ENCODE results near the gene TMEM9. TPM values are rescaled to one million over a fixed set of nuclear protein-coding genes. Genes with fewer than 3 reads are reported as not detected.

TMEM9 gene
- total and polyA plus RNA-seq, 2 donors (not counting 3 experiments of a cell fraction or from before 2014, with no cell fraction given), result 39.3 to 96.1 TPM

DNA sequence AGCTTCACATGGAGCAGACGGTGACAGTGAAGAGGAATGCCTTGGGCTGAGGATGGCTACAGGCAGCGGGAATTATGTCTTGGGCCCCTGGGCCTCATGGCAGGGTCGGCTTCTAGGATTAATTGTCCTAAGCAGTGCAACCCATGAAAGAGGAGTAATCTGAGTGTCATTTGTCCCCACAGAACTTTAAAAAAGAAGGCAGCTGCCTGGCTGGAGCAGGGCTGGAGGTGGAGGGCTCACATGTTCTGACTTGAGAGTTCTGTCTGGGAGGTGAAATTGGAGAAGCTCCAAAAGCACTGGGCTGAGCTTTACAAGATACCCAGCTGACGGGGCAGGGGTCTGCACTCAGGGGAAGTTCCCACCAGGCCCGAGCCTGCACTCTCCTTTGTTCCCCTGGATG lies 64.7 kb downstream of the TMEM9 start:
- Histone ChIP-seq H3K36me3 (ENCODE audit: control insufficient read depth in 2 of 2, extremely low read depth in 1 of 2, insufficient read depth in 2 of 2, low read length in 2 of 2) (no peaks in the 10 kb centered on the region), H3K79me2 (ENCODE audit: control insufficient read depth, insufficient read depth, low read length) (no peaks in the 10 kb centered on the region), H3K27ac (ENCODE audit: insufficient read depth, low read depth, low read length) (no peak overlapping the region), H4K20me1 (replicated peaks; ENCODE audit: control insufficient read depth, extremely low read depth, insufficient read depth, low read length) (no peaks in the 10 kb centered on the region), H3K9ac (replicated peaks; ENCODE audit: extremely low read depth, insufficient read depth, low read length) (no peak overlapping the region), H3K4me2 (ENCODE audit: insufficient read depth, low read length) (no peak overlapping the region), H3K9me3 (replicated peaks; ENCODE audit: control insufficient read depth, insufficient read depth, low read length) (no peaks in the 10 kb centered on the region), H3K27me3 (ENCODE audit: control insufficient read depth in 2 of 2, insufficient read depth in 2 of 2, low read length in 2 of 2) (peaks cover 4 to 12% of the 10 kb centered on the region in 2 experiments), H3K4me3 (replicated peaks in 1 of 3; ENCODE audit: insufficient read depth in 1 of 3, low read depth in 1 of 3, low read length in 3 of 3) (no peak overlapping the region), H3K9me1 (replicated peaks; ENCODE audit: control insufficient read depth, extremely low read depth, insufficient read depth, low read length) (no peaks in the 10 kb centered on the region), H3K4me1 (ENCODE audit: control insufficient read depth, extremely low read depth, insufficient read depth, low read length) (no peaks in the 10 kb centered on the region), H2AFZ (ENCODE audit: low read depth, low read length) (no peak overlapping the region)
- intact Hi-C loops (cut with micrococcal nuclease), result loop anchor here (5.0 kb wide), 1 partner anchor 133 kb away; no protein-coding TSS in a partner anchor
- POLR2A ChIA-PET, result no interaction called here
- no TSS peak for BruUV-seq (replicated peaks)
- dilution Hi-C loops (cut with MboI; ENCODE audit: extremely low pct_ligation_motif_present, low sequenced_read_pairs), result no loop called here
- FAIRE-seq (no peak), DNase-seq (ENCODE audit: low read depth, low spot score) (no peak)
- TF ChIP-seq, protein P1, sequence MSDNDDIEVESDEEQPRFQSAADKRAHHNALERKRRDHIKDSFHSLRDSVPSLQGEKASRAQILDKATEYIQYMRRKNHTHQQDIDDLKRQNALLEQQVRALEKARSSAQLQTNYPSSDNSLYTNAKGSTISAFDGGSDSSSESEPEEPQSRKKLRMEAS (IDR thresholded peaks at IDR 0.05; ENCODE audit: insufficient read depth, insufficient read length), result no peak
- TF ChIP-seq EZH2 (IDR thresholded peaks at IDR 0.05; ENCODE audit: borderline replicate concordance, low read depth, low read length, severe bottlenecking), result no peak
- no peak for TF ChIP-seq FOS (IDR thresholded peaks at IDR 0.05; ENCODE audit: borderline replicate concordance, insufficient read depth, low read length)
- TF ChIP-seq, protein P2, sequence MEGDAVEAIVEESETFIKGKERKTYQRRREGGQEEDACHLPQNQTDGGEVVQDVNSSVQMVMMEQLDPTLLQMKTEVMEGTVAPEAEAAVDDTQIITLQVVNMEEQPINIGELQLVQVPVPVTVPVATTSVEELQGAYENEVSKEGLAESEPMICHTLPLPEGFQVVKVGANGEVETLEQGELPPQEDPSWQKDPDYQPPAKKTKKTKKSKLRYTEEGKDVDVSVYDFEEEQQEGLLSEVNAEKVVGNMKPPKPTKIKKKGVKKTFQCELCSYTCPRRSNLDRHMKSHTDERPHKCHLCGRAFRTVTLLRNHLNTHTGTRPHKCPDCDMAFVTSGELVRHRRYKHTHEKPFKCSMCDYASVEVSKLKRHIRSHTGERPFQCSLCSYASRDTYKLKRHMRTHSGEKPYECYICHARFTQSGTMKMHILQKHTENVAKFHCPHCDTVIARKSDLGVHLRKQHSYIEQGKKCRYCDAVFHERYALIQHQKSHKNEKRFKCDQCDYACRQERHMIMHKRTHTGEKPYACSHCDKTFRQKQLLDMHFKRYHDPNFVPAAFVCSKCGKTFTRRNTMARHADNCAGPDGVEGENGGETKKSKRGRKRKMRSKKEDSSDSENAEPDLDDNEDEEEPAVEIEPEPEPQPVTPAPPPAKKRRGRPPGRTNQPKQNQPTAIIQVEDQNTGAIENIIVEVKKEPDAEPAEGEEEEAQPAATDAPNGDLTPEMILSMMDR (IDR thresholded peaks at IDR 0.05; ENCODE audit: extremely low read depth in 1 of 2, insufficient read depth in 1 of 2, low read depth in 1 of 2, low read length in 2 of 2), result no peak
- CTCF ChIA-PET, result no interaction called here

DNA sequence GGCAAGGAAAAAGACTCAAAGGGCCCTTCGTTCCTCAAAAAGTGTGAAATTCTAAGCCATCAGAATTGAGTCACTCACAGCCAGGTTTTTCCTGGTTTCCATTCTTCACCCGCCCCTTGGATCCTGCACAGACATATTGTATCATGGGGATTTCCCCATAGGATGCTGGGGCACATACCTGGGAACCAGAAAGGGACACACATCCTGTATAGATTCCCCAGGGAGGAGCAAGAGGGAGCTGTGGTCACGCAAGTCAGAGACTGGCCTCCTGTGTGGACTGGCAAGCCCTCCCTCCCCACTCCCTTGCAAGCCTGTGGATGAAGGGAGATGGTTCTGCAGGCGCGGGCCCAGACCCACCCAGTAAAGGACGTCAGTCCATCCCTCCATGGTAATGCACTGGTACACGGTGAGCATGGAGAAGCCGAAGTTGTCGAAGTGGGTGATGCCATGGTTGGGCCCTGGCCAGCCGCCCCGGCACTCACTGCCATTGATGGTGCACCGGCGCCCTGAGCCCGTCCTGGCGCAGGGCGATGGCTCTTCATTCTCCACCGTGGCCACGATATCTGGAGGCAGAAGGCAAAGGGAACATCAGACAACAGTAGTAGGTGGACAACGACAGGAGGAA lies 65.3 kb downstream of the TMEM9 start:
- no peaks in the 10 kb centered on the region for H3K4me1 ChIP-seq (ENCODE audit: control insufficient read depth, extremely low read depth, insufficient read depth, low read length)
- H3K36me3 ChIP-seq (ENCODE audit: control insufficient read depth in 2 of 2, extremely low read depth in 1 of 2, insufficient read depth in 2 of 2, low read length in 2 of 2), result no peaks in the 10 kb centered on the region
- DNase-seq (ENCODE audit: low read depth, low spot score) (no peak), FAIRE-seq (no peak)
- CTCF ChIA-PET, result no interaction called here
- H3K9ac ChIP-seq (replicated peaks; ENCODE audit: extremely low read depth, insufficient read depth, low read length), result no peak overlapping the region
- H3K27ac ChIP-seq (ENCODE audit: insufficient read depth, low read depth, low read length), result no peak overlapping the region
- H3K27me3 ChIP-seq (ENCODE audit: control insufficient read depth in 2 of 2, insufficient read depth in 2 of 2, low read length in 2 of 2), result peaks cover 8 to 15% of the 10 kb centered on the region in 2 experiments
- no peaks in the 10 kb centered on the region for H4K20me1 ChIP-seq (replicated peaks; ENCODE audit: control insufficient read depth, extremely low read depth, insufficient read depth, low read length)
- no peak overlapping the region for H2AFZ ChIP-seq (ENCODE audit: low read depth, low read length)
- intact Hi-C loops (cut with micrococcal nuclease) (loop anchor here (5.0 kb wide), 1 partner anchor 133 kb away; no protein-coding TSS in a partner anchor), dilution Hi-C loops (cut with MboI; ENCODE audit: extremely low pct_ligation_motif_present, low sequenced_read_pairs) (no loop called here)
- POLR2A ChIA-PET, result no interaction called here
- H3K4me2 ChIP-seq (ENCODE audit: insufficient read depth, low read length), result no peak overlapping the region
- no peaks in the 10 kb centered on the region for H3K9me3 ChIP-seq (replicated peaks; ENCODE audit: control insufficient read depth, insufficient read depth, low read length)
- BruUV-seq (replicated peaks), result no TSS peak
- no peaks in the 10 kb centered on the region for H3K9me1 ChIP-seq (replicated peaks; ENCODE audit: control insufficient read depth, extremely low read depth, insufficient read depth, low read length)
- H3K79me2 ChIP-seq (ENCODE audit: control insufficient read depth, insufficient read depth, low read length), result no peaks in the 10 kb centered on the region
- TF ChIP-seq, protein P1 (IDR thresholded peaks at IDR 0.05; ENCODE audit: insufficient read depth, insufficient read length), result no peak
- TF ChIP-seq MYC (IDR thresholded peaks at IDR 0.05; ENCODE audit: low read depth, low read length) (no peak), EZH2 (IDR thresholded peaks at IDR 0.05; ENCODE audit: borderline replicate concordance, low read depth, low read length, severe bottlenecking) (no peak), POLR2A (IDR thresholded peaks at IDR 0.05; ENCODE audit: low read depth, low read length) (no peak), POLR2AphosphoS5 (IDR thresholded peaks at IDR 0.05; ENCODE audit: insufficient read depth, low read depth, low read length) (no peak), JUN (IDR thresholded peaks at IDR 0.05; ENCODE audit: borderline replicate concordance, insufficient read depth, insufficient read length, low read depth) (no peak), GATA2 (IDR thresholded peaks at IDR 0.05; ENCODE audit: insufficient read depth, insufficient read length, low read depth, low read length) (no peak), FOS (IDR thresholded peaks at IDR 0.05; ENCODE audit: borderline replicate concordance, insufficient read depth, low read length) (no peak)
- TF ChIP-seq, protein P2 (IDR thresholded peaks at IDR 0.05; ENCODE audit: extremely low read depth in 1 of 2, insufficient read depth in 1 of 2, low read depth in 1 of 2, low read length in 2 of 2), result no peak
- H3K4me3 ChIP-seq (replicated peaks in 1 of 3; ENCODE audit: insufficient read depth in 1 of 3, low read depth in 1 of 3, low read length in 3 of 3), result no peak overlapping the region
